ENCODE results near the gene ANKAR.
"Not testable (repeated sequence)": the region's sequence is repeated elsewhere in the genome, so short reads cannot be mapped to it uniquely, and the experiment has no call there.

The ANKAR gene

DNA sequence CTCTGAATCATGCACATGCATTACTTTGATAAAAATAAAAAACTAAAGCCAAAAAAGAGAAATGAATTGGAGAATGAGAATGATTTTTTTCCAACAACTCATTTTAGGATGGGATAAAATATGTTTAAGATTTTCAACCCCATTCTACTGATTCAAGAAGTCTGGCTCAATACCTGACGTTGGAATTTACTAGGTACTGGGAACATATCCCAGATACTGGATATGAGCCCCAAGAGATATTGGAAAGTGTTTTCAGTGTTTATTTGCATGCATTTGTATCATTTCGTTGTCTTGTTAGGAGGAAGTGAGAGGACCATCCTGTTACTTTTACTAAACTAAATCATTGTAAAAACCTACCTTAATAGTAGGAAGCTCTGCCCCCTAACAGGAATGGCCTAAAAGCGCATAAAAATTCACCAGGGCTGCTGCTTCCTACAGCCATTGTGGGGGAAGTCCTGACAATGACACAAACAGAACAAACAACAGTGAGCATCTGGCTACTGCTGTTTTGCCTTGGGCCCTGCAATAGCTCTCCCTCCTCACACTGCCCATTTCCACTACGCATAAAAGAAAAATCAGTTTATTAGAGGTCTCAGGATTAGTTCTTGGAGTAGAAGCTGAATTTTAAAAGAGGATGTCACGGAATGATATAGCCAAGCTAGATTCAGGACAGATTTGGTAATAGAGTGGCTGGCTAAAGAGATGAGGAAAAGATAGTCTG is 35.2 kb downstream of the ANKAR start:
- DNase-seq, result no peak

DNA sequence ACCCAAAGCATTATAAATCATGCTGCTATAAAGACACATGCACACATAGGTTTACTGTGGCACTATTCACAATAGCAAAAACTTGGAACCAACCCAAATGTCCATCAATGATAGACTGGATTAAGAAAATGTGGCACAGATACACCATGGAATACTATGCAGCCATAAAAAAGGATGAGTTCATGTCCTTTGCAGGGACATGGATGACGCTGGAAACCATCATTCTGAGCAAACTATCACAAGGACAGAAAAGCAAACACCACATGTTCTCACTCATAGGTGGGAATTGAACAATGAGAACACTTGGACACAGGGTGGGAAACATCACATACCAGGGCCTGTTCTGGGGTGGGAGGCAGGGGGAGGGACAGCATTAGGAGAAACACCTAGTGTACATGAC is 43.1 kb downstream of the ANKAR start:
- DNase-seq, result not testable (repeated sequence)

DNA sequence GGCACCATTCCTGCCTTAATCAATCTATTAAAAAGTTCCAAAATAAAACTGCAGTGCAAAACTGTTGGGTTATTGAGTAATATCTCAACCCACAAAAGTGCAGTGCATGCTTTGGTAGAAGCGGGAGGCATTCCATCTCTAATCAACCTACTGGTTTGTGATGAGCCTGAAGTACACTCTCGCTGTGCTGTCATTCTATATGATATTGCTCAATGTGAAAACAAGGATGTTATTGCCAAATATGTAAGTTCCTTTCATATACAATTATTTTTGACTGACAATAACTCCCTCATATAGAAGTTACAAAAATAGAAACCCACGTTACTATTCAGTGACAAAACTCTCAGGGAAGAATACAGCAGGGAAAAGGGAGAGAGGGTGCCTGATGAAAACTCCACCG is 45.1 kb downstream of the ANKAR start:
- DNase-seq, result no peak

DNA sequence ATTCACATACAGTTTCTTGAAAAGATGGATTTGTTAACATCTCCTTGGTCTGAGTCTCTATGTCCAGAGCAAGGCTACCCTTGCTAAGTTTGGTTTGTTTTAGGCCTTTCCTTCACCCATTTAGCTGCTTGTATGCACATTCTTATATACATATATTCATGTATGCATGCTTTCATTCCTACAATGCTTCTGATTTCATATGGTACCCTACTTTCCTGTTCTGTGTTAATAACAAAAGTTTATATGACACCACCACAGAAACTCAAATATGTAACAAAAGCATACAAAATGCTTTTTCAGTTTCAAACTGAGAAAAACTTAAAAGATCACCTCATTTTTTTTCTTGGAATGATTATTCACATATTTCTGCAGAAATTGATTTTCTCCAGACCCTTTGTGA is 48.7 kb downstream of the ANKAR start:
- DNase-seq, result no peak

Data from effector CD8-positive, alpha-beta T cell (primary cell).